IMR-90 (cell line): Measurements from ENCODE around the gene SPATA16.

ENCODE experiments used
- BHLHE40 ChIP-seq: fragments of 150-350 bp; IDR thresholded peaks from 2 replicates; pipeline ENCODE4 v1.6.1; 2016; ENCODE audit warnings: mild to moderate bottlenecking, low read depth, low read length
- CEBPB ChIP-seq: IDR thresholded peaks from 2 replicates; pipeline ENCODE4 v1.6.1; 2012; ENCODE audit warnings: low read depth, low read length, improper control_type of control experiment
- FOS ChIP-seq: fragments of 150-350 bp; IDR thresholded peaks from 2 replicates; pipeline ENCODE4 v1.6.1; 2016; ENCODE audit warnings: low read depth, low read length
- POLR2A ChIP-seq: IDR thresholded peaks from 2 replicates; pipeline ENCODE4 v1.6.1; 2012; ENCODE audit warnings: mild to moderate bottlenecking, low read depth, low read length
- RFX5 ChIP-seq: IDR thresholded peaks from 2 replicates; pipeline ENCODE4 v1.8.0; 2012; ENCODE audit warnings: low read depth, mild to moderate bottlenecking, low read length, moderate library complexity
- SMC3 ChIP-seq: fragments of 150-350 bp; IDR thresholded peaks from 2 replicates; pipeline ENCODE4 v1.6.1; 2016; ENCODE audit warnings: low read depth, mild to moderate bottlenecking, antibody characterized with exemption, low read length, moderate library complexity
- TF ChIP-seq, protein P1 (sequence below): conservative IDR thresholded peaks from 2 replicates; pipeline ENCODE4 v1.5.1; 2012; ENCODE audit warnings: mild to moderate bottlenecking, low read depth, low read length, improper control_type of control experiment
- TF ChIP-seq, protein P2 (sequence below): fragments of 150-350 bp; IDR thresholded peaks from 2 replicates; pipeline ENCODE4 v1.6.1; 2017; ENCODE audit warnings: mild to moderate bottlenecking, antibody characterized with exemption, low read length, low read depth

DNA sequence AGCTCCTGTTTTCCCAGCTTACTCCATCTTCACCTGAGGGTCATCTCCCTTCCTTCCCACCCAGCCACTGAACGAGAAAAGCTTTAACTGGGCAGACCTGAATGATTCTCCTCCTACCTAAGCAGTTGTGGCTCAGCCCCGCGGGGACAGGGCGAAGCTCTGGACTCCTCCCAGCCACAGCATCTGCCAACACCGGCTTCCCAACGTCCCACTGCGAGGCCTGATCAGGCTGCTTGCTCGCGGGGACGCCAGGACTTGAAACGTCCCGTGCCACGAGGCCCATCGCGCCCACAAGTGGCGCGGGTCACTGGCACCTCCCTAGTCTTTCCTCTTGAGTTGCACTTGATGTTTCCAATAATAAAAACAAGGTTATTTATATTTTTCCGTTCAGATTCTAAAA, at the start of gene SPATA16:
- TF ChIP-seq, protein P1, sequence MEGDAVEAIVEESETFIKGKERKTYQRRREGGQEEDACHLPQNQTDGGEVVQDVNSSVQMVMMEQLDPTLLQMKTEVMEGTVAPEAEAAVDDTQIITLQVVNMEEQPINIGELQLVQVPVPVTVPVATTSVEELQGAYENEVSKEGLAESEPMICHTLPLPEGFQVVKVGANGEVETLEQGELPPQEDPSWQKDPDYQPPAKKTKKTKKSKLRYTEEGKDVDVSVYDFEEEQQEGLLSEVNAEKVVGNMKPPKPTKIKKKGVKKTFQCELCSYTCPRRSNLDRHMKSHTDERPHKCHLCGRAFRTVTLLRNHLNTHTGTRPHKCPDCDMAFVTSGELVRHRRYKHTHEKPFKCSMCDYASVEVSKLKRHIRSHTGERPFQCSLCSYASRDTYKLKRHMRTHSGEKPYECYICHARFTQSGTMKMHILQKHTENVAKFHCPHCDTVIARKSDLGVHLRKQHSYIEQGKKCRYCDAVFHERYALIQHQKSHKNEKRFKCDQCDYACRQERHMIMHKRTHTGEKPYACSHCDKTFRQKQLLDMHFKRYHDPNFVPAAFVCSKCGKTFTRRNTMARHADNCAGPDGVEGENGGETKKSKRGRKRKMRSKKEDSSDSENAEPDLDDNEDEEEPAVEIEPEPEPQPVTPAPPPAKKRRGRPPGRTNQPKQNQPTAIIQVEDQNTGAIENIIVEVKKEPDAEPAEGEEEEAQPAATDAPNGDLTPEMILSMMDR, result no peak
- TF ChIP-seq POLR2A (no peak), SMC3 (no peak), BHLHE40 (no peak), CEBPB (no peak), RFX5 (no peak), FOS (no peak)
- TF ChIP-seq, protein P2, sequence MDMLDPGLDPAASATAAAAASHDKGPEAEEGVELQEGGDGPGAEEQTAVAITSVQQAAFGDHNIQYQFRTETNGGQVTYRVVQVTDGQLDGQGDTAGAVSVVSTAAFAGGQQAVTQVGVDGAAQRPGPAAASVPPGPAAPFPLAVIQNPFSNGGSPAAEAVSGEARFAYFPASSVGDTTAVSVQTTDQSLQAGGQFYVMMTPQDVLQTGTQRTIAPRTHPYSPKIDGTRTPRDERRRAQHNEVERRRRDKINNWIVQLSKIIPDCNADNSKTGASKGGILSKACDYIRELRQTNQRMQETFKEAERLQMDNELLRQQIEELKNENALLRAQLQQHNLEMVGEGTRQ, result no peak
